Urothelium cell line (cell line): ENCODE results near the gene C2orf68.
"Not testable (repeated sequence)": the region's sequence is repeated elsewhere in the genome, so short reads cannot be mapped to it uniquely, and the experiment has no call there.

ENCODE experiments used
- DNase-seq: peaks from one replicate; pipeline ENCODE4 v3.0.0; 2011; ENCODE audit warnings: low spot score, mixed read lengths
- FAIRE-seq: peaks from 2 replicates; lab custom pipeline; 2011; peaks lifted over from hg19 to GRCh38; lab: Jason Lieb, UNC

Gene C2orf68

DNA sequence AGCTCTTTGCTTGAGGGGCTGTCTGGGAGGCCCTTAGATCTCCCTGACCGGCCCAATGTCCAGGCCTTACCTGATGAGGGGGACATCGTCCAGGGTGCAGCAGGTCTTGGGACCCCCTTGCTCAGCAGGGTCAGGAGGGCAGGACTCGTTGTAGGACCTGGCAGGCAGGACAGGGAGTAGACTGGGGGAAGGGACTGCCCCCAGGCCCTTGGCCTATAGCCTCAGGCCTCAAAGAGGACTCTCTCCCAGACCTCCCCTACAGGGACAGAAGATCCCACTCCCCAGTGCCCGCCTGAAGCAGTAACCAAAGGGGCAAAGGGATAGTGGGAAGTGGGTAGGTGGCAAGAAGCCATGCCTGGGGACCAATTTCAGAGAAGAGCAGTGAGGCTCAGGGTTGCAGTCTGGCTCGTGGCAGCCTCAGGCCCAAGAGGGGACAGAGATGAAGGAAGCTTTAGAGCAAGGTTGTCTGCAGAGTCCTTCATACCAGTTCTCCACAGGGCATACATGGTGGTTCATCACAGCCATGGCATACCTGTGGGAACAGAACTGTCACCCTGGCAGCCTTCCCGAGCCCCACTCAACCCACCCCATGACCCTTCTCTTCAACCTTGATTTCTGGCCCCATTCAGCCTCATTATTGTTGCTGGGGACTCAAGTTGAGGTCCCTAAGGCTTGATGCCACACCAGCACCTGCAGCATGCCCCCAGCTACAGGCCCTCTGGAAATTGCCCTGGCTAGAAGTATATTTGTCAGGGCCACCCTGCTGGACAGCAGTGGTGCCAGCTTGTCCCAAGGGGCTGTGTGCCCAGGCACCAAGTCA, 10.7 kb downstream of the C2orf68 start:
- FAIRE-seq: no peak
- no peak for DNase-seq

DNA sequence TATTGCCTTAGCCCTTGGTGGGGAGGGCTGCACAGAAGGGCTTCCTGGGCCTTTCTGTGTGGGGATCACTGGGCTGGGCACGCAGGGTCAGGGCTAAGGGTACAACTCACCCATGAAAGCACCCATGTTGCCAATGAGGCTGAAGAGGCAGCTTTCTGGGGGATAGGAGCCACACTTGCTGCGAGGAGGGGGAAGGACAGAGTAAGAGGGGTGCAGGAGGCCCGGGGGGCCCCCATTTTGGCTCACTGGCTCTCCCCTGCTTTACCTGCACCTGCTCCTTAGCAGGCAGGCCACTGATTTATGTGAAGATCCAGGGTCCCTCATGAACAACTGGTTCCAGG, 11.7 kb downstream of the C2orf68 start:
- FAIRE-seq: no peak

GRCh38 chr2:85599468-85600234, 12.2 kb downstream of the C2orf68 start:
- FAIRE-seq: no peak

More for the DNA sequence above, 11.7 kb downstream of the C2orf68 start:
- no peak for DNase-seq

GRCh38 chr2:85598594-85599340, 13.1 kb downstream of the C2orf68 start:
- no peak for DNase-seq
- FAIRE-seq: no peak

More at GRCh38 chr2:85599468-85600234, 12.2 kb downstream of the C2orf68 start:
- DNase-seq: no peak

DNA sequence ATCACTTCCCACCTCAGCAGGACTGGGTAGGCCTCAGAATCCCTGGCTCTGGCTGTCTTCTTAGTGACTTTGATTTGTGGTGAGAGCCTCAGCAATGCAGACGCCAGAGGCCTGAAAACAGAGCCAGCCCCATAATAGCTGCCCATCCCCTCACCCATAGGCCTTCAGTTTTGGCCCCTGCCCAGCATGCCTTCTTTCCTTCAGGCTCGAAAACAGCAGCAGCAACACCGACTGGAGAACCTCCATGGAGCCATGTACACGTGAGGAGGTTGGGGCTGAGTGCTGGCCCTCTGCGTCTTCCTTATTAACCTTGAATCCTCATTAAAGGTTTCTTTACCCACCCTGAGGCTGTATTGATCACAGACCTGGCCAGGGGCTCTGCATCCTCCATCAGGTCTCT, 14.6 kb downstream of the C2orf68 start:
- DNase-seq (no peak), FAIRE-seq (no peak)

GRCh38 chr2:85596486-85597143, 15.3 kb downstream of the C2orf68 start:
- FAIRE-seq (no peak), DNase-seq (no peak)

DNA sequence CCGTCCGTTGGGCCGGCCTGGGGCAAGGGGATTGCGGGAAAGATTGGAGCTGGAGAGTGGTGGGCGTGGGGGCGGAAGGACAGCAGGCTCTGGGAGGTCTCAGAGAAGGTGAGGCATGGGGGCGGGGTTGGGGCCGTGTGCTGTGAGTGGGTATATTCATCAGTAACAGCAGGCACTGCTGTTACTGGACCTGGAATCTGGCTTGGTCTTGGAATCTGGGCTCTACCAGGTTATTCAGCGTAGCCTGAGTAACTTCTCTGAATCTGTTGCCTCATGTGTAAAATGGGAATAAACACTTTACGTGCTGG, 15.9 kb downstream of the C2orf68 start:
- FAIRE-seq (no peak), DNase-seq (no peak)

- DNase-seq: peak; percentile 96
- peak; percentile 67 for FAIRE-seq
Measured at GRCh38 chr2:85595301-85596025, 16.4 kb downstream of the C2orf68 start, which contains the start of gene RNF181. RNF181 (plus strand) TSS chr2:85595745; CDS start chr2:85595764, 19 bp downstream.

DNA sequence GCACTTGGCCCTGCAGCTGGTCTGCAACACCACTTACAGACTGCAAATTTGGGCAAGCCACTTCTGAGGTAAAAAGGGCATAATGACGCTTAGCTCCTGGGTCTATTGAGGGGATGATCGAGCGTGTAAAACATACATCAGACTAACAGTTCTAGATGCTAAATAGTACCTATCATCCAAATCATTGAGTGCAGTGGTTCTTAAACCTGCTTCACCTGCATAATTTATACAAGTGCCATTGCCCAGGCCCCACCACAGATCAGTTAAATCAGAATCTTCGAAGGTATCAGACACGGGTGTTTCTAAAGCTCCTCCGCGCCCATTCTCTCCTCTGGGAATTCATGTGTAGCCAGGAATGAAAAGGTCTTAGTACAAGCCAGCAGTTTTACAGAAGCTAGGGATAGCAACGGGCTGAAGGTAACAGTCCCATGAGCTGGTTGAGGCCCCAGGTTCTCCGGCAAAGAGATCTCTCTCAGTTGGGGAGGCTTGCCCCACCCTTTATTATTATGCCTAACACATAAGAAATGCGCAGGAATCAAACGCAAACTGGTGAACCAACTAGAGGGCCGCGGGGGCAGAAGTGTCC, 17.1 kb downstream of the C2orf68 start:
- DNase-seq: no peak
- FAIRE-seq: no peak

GRCh38 chr2:85593023-85593422, 18.8 kb downstream of the C2orf68 start:
- no peak for FAIRE-seq
- no peak for DNase-seq

GRCh38 chr2:85592299-85592698, 19.6 kb downstream of the C2orf68 start:
- not testable (repeated sequence) for FAIRE-seq, DNase-seq

GRCh38 chr2:85591563-85591962, 20.3 kb downstream of the C2orf68 start:
- DNase-seq (no peak), FAIRE-seq (no peak)

GRCh38 chr2:85590950-85591349, 20.9 kb downstream of the C2orf68 start:
- no peak for DNase-seq
- FAIRE-seq: no peak

- DNase-seq (no peak), FAIRE-seq (no peak)
Measured at GRCh38 chr2:85589982-85590791, 21.7 kb downstream of the C2orf68 start.

DNA sequence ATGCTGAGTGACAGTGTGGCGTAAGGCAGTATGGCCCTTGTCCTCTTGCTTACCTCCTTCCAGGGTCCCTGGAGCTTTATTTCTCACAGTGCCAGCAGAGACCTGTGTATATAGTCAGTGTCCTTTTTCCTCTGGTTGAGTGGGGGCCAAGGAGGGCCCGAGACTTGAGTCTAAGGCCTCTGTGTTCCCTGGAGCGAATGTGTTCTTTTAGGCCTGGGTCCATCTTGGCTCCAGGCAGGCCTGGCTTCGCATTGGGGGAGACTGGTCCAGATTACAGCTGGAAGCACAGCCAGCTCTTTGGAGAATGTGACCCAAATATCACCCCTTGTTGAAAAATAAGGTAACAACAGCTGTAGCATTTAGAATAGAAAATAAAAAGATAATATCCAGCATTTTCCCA, 22.7 kb downstream of the C2orf68 start:
- no peak for FAIRE-seq
- no peak for DNase-seq

GRCh38 chr2:85588645-85589044, 23.2 kb downstream of the C2orf68 start:
- no peak for FAIRE-seq

DNA sequence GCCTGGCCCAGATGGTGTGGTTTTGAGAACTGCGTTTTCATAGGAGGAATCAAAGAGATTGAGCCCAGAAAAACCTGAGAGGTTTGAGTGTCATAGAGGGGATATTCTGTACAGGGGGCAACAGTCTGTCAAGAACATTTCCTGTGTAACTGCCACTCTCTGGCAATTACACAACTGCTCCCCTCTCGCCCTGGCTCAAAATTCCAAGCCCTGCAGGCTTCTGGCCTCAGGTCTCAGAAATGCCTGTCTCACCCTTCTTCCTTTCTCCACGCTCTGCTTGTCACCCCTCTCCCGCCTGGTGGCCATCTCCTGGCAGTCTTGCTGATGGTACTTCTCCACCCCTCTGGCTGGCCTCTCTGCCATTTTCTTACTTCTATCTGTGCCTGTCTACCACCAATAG, 23.6 kb downstream of the C2orf68 start:
- no peak for DNase-seq
- FAIRE-seq: no peak

More at GRCh38 chr2:85588645-85589044, 23.2 kb downstream of the C2orf68 start:
- DNase-seq: no peak

DNA sequence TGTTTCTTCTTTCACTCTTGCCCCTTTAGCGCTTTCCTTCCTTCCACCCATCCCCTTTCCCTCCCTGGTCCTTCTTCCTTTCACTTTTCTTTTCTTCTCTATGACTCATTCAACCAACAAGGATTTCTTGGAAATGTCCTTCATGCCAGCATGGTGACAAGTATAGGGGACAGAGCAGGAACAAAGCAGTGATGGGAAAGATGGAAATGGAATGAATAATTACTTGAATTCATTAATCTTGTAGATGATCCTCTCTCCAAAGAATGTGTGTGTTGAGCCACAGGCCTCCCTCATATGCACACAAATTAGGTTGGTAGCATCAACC, 26.1 kb downstream of the C2orf68 start:
- DNase-seq (no peak), FAIRE-seq (no peak)
